Prostate gland (tissue), 2 donors: ENCODE results near the gene SH3PXD2B.

Source experiments
- CTCF ChIP-seq, 4 experiments: fragments of 200-600 bp in 2 of 4; fragments of 450-650 bp in 2 of 4; sonication (generic) in 2 of 4; IDR thresholded peaks; 1 replicate in 3 of 4; 2 replicates in 1 of 4; pipeline ENCODE4 v1.5.1; 2016 to 2019; ENCODE audit warnings: antibody characterized with exemption in 4 of 4, mild to moderate bottlenecking in 2 of 4, moderate library complexity in 2 of 4
- POLR2A ChIP-seq: fragments of 450-650 bp; IDR thresholded peaks from one replicate; pipeline ENCODE4 v1.6.1; 2016; ENCODE audit warnings: antibody characterized with exemption, mild to moderate bottlenecking

GRCh38 chr5:172407822-172408221 is 46.5 kb downstream of the SH3PXD2B start:
- TF ChIP-seq CTCF (IDR thresholded peaks at IDR 0.05) = no peak
- no peak for TF ChIP-seq POLR2A
